HepG2 (cell line): ENCODE results near the gene AMZ2. TPM values are rescaled to one million over a fixed set of nuclear protein-coding genes. Genes with fewer than 3 reads are reported as not detected.

Source experiments
- EZH2 ChIP-seq: conservative IDR thresholded peaks from 2 replicates; pipeline ENCODE4 v1.6.1; 2012; ENCODE audit warnings: mild to moderate bottlenecking, low read depth, low read length, moderate library complexity
- GPN1 ChIP-seq: sonication (generic); formaldehyde crosslinking; IDR thresholded peaks from 2 replicates; pipeline ENCODE4 v1.5.1; 2020; ENCODE audit warnings: missing genetic modification reagents, borderline replicate concordance
- HHEX ChIP-seq: IDR thresholded peaks from 2 replicates; pipeline ENCODE4 v1.6.1; 2016; ENCODE audit warnings: control low read depth
- HMG20B ChIP-seq: conservative IDR thresholded peaks from 2 replicates; pipeline ENCODE4 v1.6.1; 2016; ENCODE audit warnings: missing genetic modification reagents, missing compliant biosample characterization
- HOMEZ ChIP-seq: IDR thresholded peaks from 2 replicates; pipeline ENCODE4 v1.6.1; 2016; ENCODE audit warnings: low read depth
- ISL2 ChIP-seq: sonication (generic); formaldehyde crosslinking; IDR thresholded peaks from 2 replicates; pipeline ENCODE4 v1.5.0; 2020; ENCODE audit warnings: missing genetic modification reagents
- ISX ChIP-seq: sonication (generic); formaldehyde crosslinking; conservative IDR thresholded peaks from 2 replicates; pipeline ENCODE4 v1.5.0; 2020; ENCODE audit warnings: missing genetic modification reagents
- MATR3 ChIP-seq: sonication (generic); formaldehyde crosslinking; IDR thresholded peaks from 2 replicates; pipeline ENCODE4 v1.4.0; 2020; ENCODE audit warnings: missing genetic modification reagents
- MTF1 ChIP-seq: sonication (generic); formaldehyde crosslinking; IDR thresholded peaks from 2 replicates; pipeline ENCODE4 v1.5.0; 2020; ENCODE audit warnings: missing genetic modification reagents
- MTF2 ChIP-seq: sonication (generic); formaldehyde crosslinking; IDR thresholded peaks from 2 replicates; pipeline ENCODE4 v1.5.0; 2020; ENCODE audit warnings: missing genetic modification reagents, borderline replicate concordance
- NR2F6 ChIP-seq, 2 experiments: IDR thresholded peaks; 2 replicates each; pipeline ENCODE4 v1.6.1; 2016; ENCODE audit warnings: antibody characterized with exemption in 1 of 2, mild to moderate bottlenecking in 1 of 2
- PAX8 ChIP-seq: sonication (generic); formaldehyde crosslinking; IDR thresholded peaks from 2 replicates; pipeline ENCODE4 v1.8.0; 2022; ENCODE audit warnings: mild to moderate bottlenecking, missing genetic modification reagents, borderline replicate concordance
- PHF20 ChIP-seq: sonication (generic); formaldehyde crosslinking; IDR thresholded peaks from 2 replicates; pipeline ENCODE4 v1.5.0; 2020; ENCODE audit warnings: mild to moderate bottlenecking, missing genetic modification reagents
- PHF21A ChIP-seq: sonication (generic); formaldehyde crosslinking; IDR thresholded peaks from 2 replicates; pipeline ENCODE4 v1.5.0; 2020; ENCODE audit warnings: mild to moderate bottlenecking, missing genetic modification reagents
- RBM22 ChIP-seq: fragments of 200-400 bp; formaldehyde crosslinking; optimal IDR thresholded peaks from 2 replicates; pipeline ENCODE3; 2017; ENCODE audit warnings: mild to moderate bottlenecking, low read length, moderate library complexity
- SIX4 ChIP-seq: sonication (generic); formaldehyde crosslinking; IDR thresholded peaks from 2 replicates; pipeline ENCODE4 v1.4.0; 2020; ENCODE audit warnings: missing genetic modification reagents
- SNRNP70 ChIP-seq: fragments of 200-400 bp; formaldehyde crosslinking; IDR thresholded peaks from 2 replicates; pipeline ENCODE4 v1.6.1; 2017; ENCODE audit warnings: mild to moderate bottlenecking, low read depth, low read length, moderate library complexity
- ZBTB49 ChIP-seq: sonication (generic); formaldehyde crosslinking; IDR thresholded peaks from 2 replicates; pipeline ENCODE4 v1.4.0; 2020; ENCODE audit warnings: missing genetic modification reagents, borderline replicate concordance
- ZFY ChIP-seq: sonication (generic); formaldehyde crosslinking; IDR thresholded peaks from 2 replicates; pipeline ENCODE4 v1.4.0; 2020; ENCODE audit warnings: missing genetic modification reagents
- ZMAT3 ChIP-seq: sonication (generic); formaldehyde crosslinking; conservative IDR thresholded peaks from 2 replicates; pipeline ENCODE4 v1.7.0; 2021; ENCODE audit warnings: missing genetic modification reagents
- ZNF274 ChIP-seq: sonication (generic); formaldehyde crosslinking; IDR thresholded peaks from 2 replicates; pipeline ENCODE4 v1.5.1; 2020; ENCODE audit warnings: mild to moderate bottlenecking, missing genetic modification reagents
- ZNF337 ChIP-seq: sonication (generic); formaldehyde crosslinking; IDR thresholded peaks from 2 replicates; pipeline ENCODE4 v1.5.1; 2020; ENCODE audit warnings: missing genetic modification reagents, low read depth, mild to moderate bottlenecking, borderline replicate concordance
- ZNF614 ChIP-seq: IDR thresholded peaks from 2 replicates; pipeline ENCODE4 v1.6.1; 2018; ENCODE audit warnings: missing biosample characterization, missing genetic modification reagents, inconsistent platforms, borderline replicate concordance
- ZNF75D ChIP-seq: sonication (generic); formaldehyde crosslinking; IDR thresholded peaks from 2 replicates; pipeline ENCODE4 v1.8.1; 2023; ENCODE audit warnings: missing genetic modification reagents, mild to moderate bottlenecking, borderline replicate concordance
- ZSCAN30 ChIP-seq: sonication (generic); formaldehyde crosslinking; IDR thresholded peaks from 2 replicates; pipeline ENCODE4 v1.5.0; 2020; ENCODE audit warnings: mild to moderate bottlenecking, missing genetic modification reagents
- polyA plus RNA-seq, 8 experiments: library from polyadenylated mRNA; depleted of rRNA in 3 of 8; stranded (reverse) in 7 of 8; unstranded in 1 of 8; fragments of >200 nt; fragmentation: Illumina TruSeq in 4 of 8; extraction: Trizol in 4 of 8; gene quantifications; 2 replicates each; pipeline versions ENCODE4 v1.2.1 to v1.2.3, GENCODE V29; 2011 to 2016; ENCODE audit warnings: low read depth in 4 of 8, missing spikeins in 1 of 8, mixed read lengths in 1 of 8; ENCODE audit not compliant: insufficient read depth in 1 of 8
- total RNA-seq, 5 experiments: library from RNA; depleted of rRNA; stranded (reverse); fragments of >200 nt; fragmentation: Illumina TruSeq; extraction: Trizol; gene quantifications; 2 replicates each; pipeline ENCODE4 v1.2.3, GENCODE V29; 2016; ENCODE audit warnings: low read depth in 1 of 5
- TF ChIP-seq, protein P1 (sequence below): IDR thresholded peaks from 2 replicates; pipeline ENCODE4 v1.6.1; 2016; ENCODE audit warnings: low read depth, borderline replicate concordance
- TF ChIP-seq, protein P2 (sequence below): sonication (generic); formaldehyde crosslinking; IDR thresholded peaks from 2 replicates; pipeline ENCODE4 v1.4.0; 2020; ENCODE audit warnings: mild to moderate bottlenecking, missing genetic modification reagents

Gene AMZ2
- total and polyA plus RNA-seq, 2 of the 13 experiments (the other 11 are each of a cell fraction or from before 2014, with no cell fraction given): 86.9 to 90.2 TPM

DNA sequence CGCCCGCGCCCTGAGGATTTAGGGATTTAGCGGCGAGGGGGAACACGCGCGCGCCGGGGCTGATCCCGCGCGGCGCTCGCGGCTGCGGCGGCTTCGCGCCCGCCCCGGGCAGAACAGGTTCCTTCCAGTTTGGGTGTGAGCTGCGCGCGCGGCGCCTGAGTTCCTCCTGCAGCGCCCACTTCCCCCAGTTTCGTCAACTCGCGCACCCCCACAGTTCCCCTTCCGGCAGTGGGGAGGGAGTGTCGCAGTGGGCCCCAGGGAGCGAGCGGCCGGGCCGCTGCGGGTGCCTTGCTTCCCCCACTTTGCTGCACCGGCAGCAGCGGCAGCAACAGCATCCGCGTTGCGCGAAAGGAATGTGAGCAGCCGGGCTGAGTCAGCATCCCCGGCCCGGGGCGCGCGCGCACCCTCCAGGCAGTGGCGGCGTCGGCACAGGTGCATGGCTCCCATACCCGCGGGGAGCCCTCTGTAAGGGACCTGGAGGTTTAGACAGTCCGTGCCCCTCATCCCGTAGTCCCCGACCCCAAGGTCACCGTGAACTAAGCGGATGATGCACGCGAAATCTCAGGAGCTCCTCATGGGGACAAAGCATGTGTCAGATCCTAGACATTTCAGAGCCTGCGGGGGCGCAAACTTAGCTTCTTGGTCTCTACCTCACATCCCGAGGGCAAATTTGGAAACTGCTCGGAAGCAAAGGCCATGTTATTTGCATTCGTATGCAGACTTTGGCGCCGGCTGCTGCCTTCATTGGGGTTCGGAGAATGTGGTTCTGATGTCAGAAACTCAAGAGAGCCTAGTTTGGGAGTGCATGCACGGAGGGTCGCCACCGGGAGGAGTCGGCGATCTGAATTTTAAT, 44.2 kb downstream of the AMZ2 start (continued):
- TF ChIP-seq MATR3: no peak
- TF ChIP-seq HMG20B (CRISPR knock-in tag): 0 out of 2 replicates have a peak, but pooled peaks have one; percentile 59
- TF ChIP-seq NR2F6 (IDR thresholded peaks at IDR 0.05): no peak
- peak; percentile 56; the same call in 1 of the 2 replicates for TF ChIP-seq NR2F6 (CRISPR knock-in tag; IDR thresholded peaks at IDR 0.05)
- no peak for TF ChIP-seq PHF20 (CRISPR knock-in tag)
- TF ChIP-seq EZH2: no peak
- no peak for TF ChIP-seq PHF21A (CRISPR knock-in tag)
- peak; percentile 83 for TF ChIP-seq ZNF274 (CRISPR knock-in tag)
- TF ChIP-seq ZFY (CRISPR knock-in tag): 0 out of 2 replicates have a peak, but pooled peaks have one; percentile 32
- no peak for TF ChIP-seq ISX (CRISPR knock-in tag)
- no peak for TF ChIP-seq SNRNP70
- no peak for TF ChIP-seq GPN1 (CRISPR knock-in tag)
- TF ChIP-seq ZMAT3: peak; percentile 77; the same call in 1 of the 2 replicates
- TF ChIP-seq HOMEZ (CRISPR knock-in tag): no peak
- no peak for TF ChIP-seq RBM22
- no peak; the same call in 1 of the 2 replicates for TF ChIP-seq PAX8 (CRISPR knock-in tag)
- no peak for TF ChIP-seq ZSCAN30 (CRISPR knock-in tag)
- TF ChIP-seq ZNF614: peak; percentile 31; the same call in 1 of the 2 replicates
- TF ChIP-seq ZBTB49 (CRISPR knock-in tag): no peak
- TF ChIP-seq, protein P1, sequence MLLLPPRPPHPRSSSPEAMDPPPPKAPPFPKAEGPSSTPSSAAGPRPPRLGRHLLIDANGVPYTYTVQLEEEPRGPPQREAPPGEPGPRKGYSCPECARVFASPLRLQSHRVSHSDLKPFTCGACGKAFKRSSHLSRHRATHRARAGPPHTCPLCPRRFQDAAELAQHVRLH: no peak; the same call in 1 of the 2 replicates
- no peak for TF ChIP-seq MTF1
- TF ChIP-seq ISL2 (CRISPR knock-in tag): no peak
- no peak for TF ChIP-seq SIX4 (CRISPR knock-in tag)
- TF ChIP-seq, protein P2, sequence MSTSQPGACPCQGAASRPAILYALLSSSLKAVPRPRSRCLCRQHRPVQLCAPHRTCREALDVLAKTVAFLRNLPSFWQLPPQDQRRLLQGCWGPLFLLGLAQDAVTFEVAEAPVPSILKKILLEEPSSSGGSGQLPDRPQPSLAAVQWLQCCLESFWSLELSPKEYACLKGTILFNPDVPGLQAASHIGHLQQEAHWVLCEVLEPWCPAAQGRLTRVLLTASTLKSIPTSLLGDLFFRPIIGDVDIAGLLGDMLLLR (CRISPR knock-in tag): peak; percentile 67; the same call in 1 of the 2 replicates
- TF ChIP-seq ZNF337 (CRISPR knock-in tag): peak; percentile 75; the same call in 1 of the 2 replicates
- no peak for TF ChIP-seq MTF2 (CRISPR knock-in tag)
- TF ChIP-seq ZNF75D (CRISPR knock-in tag): no peak
- TF ChIP-seq HHEX (CRISPR knock-in tag): no peak
